H1 (cell line): Measurements from ENCODE around the gene CSDE1. TPM values are rescaled to one million over a fixed set of nuclear protein-coding genes. Genes with fewer than 3 reads are reported as not detected.

Experiments
- GTF2F1 ChIP-seq: IDR thresholded peaks from 2 replicates; pipeline ENCODE4 v1.6.1; 2012; ENCODE audit warnings: low read depth, low read length, improper control_type of control experiment, borderline replicate concordance
- KDM5A ChIP-seq: fragments of 200-600 bp; IDR thresholded peaks from 2 replicates; pipeline ENCODE4 v1.7.1; 2012; ENCODE audit warnings: mild to moderate bottlenecking, low read length, inconsistent platforms, mixed read lengths
- PHF8 ChIP-seq: fragments of 200-600 bp; sonication (generic); conservative IDR thresholded peaks from 2 replicates; pipeline ENCODE4 v1.7.1; 2012; ENCODE audit warnings: low read depth, mild to moderate bottlenecking, inconsistent platforms, low read length, moderate library complexity
- TAF7 ChIP-seq: optimal IDR thresholded peaks from 2 replicates; pipeline ENCODE3; 2011; ENCODE audit warnings: low read depth, mild to moderate bottlenecking, inconsistent platforms, low read length, moderate library complexity, borderline replicate concordance
- polyA plus RNA-seq, 7 experiments: library from polyadenylated mRNA; depleted of rRNA in 3 of 7; stranded (reverse) in 5 of 7; unstranded in 2 of 7; fragments of >200 nt in 5 of 7; fragments of 200-250 nt in 2 of 7; gene quantifications; 1 replicate in 5 of 7; 2 replicates in 1 of 7; 4 replicates in 1 of 7; pipeline versions ENCODE4 v1.2.1 to v1.2.3, GENCODE V29; 2011 to 2013; ENCODE audit warnings: missing spikeins in 2 of 7, mixed read lengths in 2 of 7
- total RNA-seq: library from RNA; stranded (reverse); fragmentation: NEBNext Ultra II Directional; extraction: Animal tissue kit (Norgen Biotek cat#: 25700); gene quantifications from 2 replicates; pipeline ENCODE4 v1.2.1, GENCODE V29; 2021
- TF ChIP-seq, protein P1 (sequence below): IDR thresholded peaks from 2 replicates; pipeline ENCODE4 v1.6.1; 2011; ENCODE audit warnings: low read length, improper control_type of control experiment
- TF ChIP-seq, protein P2 (sequence below): fragments of 300-600 bp; sonication (generic); IDR thresholded peaks from 2 replicates; pipeline ENCODE4 v1.7.1; 2012; ENCODE audit warnings: low read length, moderate library complexity, mild to moderate bottlenecking, inconsistent platforms; ENCODE audit not compliant: insufficient replicate concordance

The CSDE1 gene
- total and polyA plus RNA-seq, 2 of the 8 experiments (the other 6 are each of a cell fraction or from before 2014, with no cell fraction given), result 149 to 635 TPM

DNA sequence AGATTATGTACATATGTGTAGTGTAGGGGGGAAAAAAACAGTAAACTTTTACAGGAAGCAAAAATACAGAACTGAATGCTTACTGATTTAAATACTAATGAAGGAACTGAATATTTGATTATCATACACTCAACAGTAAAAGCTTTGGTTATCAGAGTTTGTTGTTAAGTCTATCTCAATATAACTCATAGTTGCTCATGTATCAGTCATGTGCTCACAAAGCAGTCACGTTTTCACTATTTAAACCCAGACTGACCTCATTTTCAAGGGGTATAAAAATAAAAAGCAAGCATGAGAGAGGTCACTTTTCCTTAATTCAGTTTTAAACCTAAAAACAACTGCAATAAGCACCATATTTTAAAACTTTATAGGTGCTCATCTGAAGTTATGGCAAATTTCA, 34.3 kb downstream of the CSDE1 start (continued):
- no peak for TF ChIP-seq GTF2F1
- no peak for TF ChIP-seq KDM5A
- no peak for TF ChIP-seq TAF7
- TF ChIP-seq, protein P1, sequence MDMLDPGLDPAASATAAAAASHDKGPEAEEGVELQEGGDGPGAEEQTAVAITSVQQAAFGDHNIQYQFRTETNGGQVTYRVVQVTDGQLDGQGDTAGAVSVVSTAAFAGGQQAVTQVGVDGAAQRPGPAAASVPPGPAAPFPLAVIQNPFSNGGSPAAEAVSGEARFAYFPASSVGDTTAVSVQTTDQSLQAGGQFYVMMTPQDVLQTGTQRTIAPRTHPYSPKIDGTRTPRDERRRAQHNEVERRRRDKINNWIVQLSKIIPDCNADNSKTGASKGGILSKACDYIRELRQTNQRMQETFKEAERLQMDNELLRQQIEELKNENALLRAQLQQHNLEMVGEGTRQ, result no peak
- no peak for TF ChIP-seq PHF8
- TF ChIP-seq, protein P2, sequence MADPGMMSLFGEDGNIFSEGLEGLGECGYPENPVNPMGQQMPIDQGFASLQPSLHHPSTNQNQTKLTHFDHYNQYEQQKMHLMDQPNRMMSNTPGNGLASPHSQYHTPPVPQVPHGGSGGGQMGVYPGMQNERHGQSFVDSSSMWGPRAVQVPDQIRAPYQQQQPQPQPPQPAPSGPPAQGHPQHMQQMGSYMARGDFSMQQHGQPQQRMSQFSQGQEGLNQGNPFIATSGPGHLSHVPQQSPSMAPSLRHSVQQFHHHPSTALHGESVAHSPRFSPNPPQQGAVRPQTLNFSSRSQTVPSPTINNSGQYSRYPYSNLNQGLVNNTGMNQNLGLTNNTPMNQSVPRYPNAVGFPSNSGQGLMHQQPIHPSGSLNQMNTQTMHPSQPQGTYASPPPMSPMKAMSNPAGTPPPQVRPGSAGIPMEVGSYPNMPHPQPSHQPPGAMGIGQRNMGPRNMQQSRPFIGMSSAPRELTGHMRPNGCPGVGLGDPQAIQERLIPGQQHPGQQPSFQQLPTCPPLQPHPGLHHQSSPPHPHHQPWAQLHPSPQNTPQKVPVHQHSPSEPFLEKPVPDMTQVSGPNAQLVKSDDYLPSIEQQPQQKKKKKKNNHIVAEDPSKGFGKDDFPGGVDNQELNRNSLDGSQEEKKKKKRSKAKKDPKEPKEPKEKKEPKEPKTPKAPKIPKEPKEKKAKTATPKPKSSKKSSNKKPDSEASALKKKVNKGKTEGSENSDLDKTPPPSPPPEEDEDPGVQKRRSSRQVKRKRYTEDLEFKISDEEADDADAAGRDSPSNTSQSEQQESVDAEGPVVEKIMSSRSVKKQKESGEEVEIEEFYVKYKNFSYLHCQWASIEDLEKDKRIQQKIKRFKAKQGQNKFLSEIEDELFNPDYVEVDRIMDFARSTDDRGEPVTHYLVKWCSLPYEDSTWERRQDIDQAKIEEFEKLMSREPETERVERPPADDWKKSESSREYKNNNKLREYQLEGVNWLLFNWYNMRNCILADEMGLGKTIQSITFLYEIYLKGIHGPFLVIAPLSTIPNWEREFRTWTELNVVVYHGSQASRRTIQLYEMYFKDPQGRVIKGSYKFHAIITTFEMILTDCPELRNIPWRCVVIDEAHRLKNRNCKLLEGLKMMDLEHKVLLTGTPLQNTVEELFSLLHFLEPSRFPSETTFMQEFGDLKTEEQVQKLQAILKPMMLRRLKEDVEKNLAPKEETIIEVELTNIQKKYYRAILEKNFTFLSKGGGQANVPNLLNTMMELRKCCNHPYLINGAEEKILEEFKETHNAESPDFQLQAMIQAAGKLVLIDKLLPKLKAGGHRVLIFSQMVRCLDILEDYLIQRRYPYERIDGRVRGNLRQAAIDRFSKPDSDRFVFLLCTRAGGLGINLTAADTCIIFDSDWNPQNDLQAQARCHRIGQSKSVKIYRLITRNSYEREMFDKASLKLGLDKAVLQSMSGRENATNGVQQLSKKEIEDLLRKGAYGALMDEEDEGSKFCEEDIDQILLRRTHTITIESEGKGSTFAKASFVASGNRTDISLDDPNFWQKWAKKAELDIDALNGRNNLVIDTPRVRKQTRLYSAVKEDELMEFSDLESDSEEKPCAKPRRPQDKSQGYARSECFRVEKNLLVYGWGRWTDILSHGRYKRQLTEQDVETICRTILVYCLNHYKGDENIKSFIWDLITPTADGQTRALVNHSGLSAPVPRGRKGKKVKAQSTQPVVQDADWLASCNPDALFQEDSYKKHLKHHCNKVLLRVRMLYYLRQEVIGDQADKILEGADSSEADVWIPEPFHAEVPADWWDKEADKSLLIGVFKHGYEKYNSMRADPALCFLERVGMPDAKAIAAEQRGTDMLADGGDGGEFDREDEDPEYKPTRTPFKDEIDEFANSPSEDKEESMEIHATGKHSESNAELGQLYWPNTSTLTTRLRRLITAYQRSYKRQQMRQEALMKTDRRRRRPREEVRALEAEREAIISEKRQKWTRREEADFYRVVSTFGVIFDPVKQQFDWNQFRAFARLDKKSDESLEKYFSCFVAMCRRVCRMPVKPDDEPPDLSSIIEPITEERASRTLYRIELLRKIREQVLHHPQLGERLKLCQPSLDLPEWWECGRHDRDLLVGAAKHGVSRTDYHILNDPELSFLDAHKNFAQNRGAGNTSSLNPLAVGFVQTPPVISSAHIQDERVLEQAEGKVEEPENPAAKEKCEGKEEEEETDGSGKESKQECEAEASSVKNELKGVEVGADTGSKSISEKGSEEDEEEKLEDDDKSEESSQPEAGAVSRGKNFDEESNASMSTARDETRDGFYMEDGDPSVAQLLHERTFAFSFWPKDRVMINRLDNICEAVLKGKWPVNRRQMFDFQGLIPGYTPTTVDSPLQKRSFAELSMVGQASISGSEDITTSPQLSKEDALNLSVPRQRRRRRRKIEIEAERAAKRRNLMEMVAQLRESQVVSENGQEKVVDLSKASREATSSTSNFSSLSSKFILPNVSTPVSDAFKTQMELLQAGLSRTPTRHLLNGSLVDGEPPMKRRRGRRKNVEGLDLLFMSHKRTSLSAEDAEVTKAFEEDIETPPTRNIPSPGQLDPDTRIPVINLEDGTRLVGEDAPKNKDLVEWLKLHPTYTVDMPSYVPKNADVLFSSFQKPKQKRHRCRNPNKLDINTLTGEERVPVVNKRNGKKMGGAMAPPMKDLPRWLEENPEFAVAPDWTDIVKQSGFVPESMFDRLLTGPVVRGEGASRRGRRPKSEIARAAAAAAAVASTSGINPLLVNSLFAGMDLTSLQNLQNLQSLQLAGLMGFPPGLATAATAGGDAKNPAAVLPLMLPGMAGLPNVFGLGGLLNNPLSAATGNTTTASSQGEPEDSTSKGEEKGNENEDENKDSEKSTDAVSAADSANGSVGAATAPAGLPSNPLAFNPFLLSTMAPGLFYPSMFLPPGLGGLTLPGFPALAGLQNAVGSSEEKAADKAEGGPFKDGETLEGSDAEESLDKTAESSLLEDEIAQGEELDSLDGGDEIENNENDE, result no peak
